DND-41 (cell line): ENCODE data around the gene RAPGEF5.

Source experiments
- ATAC-seq: fragments of 200-7000 bp; cut with Tn5 transposase; 3 replicates; pipeline ENCODE4 v1.9.1; 2021; ENCODE audit warnings: low read depth; ENCODE audit not compliant: insufficient read depth
- DNase-seq: peaks from one replicate; pipeline ENCODE4 v3.0.0-alpha.2; 2020
- H2AFZ ChIP-seq: 2 replicates; pipeline ENCODE4 v1.6.0; 2012; ENCODE audit warnings: low read depth, low read length
- H3K27ac ChIP-seq: 2 replicates; pipeline ENCODE4 v1.5.1; 2012; ENCODE audit warnings: low read length, inconsistent platforms
- H3K27me3 ChIP-seq: fragments of 200-600 bp; sonication (generic); 2 replicates; pipeline ENCODE4 v1.6.0; 2012; ENCODE audit warnings: low read length, mild to moderate bottlenecking, inconsistent platforms; ENCODE audit not compliant: insufficient read depth, poor library complexity
- H3K36me3 ChIP-seq: 2 replicates; pipeline ENCODE4 v1.5.1; 2012; ENCODE audit warnings: low read length, inconsistent platforms; ENCODE audit not compliant: insufficient read depth
- H3K4me1 ChIP-seq: 2 replicates; pipeline ENCODE4 v1.5.1; 2012; ENCODE audit warnings: mild to moderate bottlenecking, low read length; ENCODE audit not compliant: insufficient read depth
- H3K4me2 ChIP-seq: 2 replicates; pipeline ENCODE4 v1.6.0; 2012; ENCODE audit warnings: mild to moderate bottlenecking, moderate library complexity, low read length, inconsistent platforms; ENCODE audit not compliant: insufficient read depth
- H3K4me3 ChIP-seq, 2 experiments: fragments of 200-600 bp in 1 of 2; shearing (Covaris generic) in 1 of 2; 2 replicates each; pipeline ENCODE4 v1.5.1; 2012 to 2016; ENCODE audit warnings: inconsistent platforms in 2 of 2, low read length in 2 of 2, mild to moderate bottlenecking in 2 of 2, low read depth in 1 of 2, moderate library complexity in 1 of 2
- H3K79me2 ChIP-seq: 2 replicates; pipeline ENCODE4 v1.6.0; 2012; ENCODE audit warnings: low read length, inconsistent platforms; ENCODE audit not compliant: insufficient read depth
- H3K9ac ChIP-seq: 2 replicates; pipeline ENCODE4 v1.6.0; 2012; ENCODE audit warnings: low read depth, mild to moderate bottlenecking, inconsistent platforms, low read length, moderate library complexity
- H3K9me3 ChIP-seq: 2 replicates; pipeline ENCODE4 v1.5.1; 2012; ENCODE audit warnings: low read length, moderate library complexity, mild to moderate bottlenecking, inconsistent platforms; ENCODE audit not compliant: insufficient read depth, severe bottlenecking
- H4K20me1 ChIP-seq: 2 replicates; pipeline ENCODE4 v1.6.0; 2012; ENCODE audit warnings: low read length; ENCODE audit not compliant: insufficient read depth
- EZH2 ChIP-seq: IDR thresholded peaks from 3 replicates; pipeline ENCODE4 v1.6.1; 2012; ENCODE audit warnings: borderline replicate concordance, low read depth, mild to moderate bottlenecking, moderate library complexity, low read length, inconsistent platforms; ENCODE audit not compliant: severe bottlenecking
- TF ChIP-seq, protein P1 (sequence below): IDR thresholded peaks from 2 replicates; pipeline ENCODE4 v1.5.1; 2012; ENCODE audit warnings: borderline replicate concordance, low read length, moderate library complexity, mild to moderate bottlenecking; ENCODE audit not compliant: poor library complexity, severe bottlenecking; ENCODE audit errors: extremely low read depth

The RAPGEF5 gene

DNA sequence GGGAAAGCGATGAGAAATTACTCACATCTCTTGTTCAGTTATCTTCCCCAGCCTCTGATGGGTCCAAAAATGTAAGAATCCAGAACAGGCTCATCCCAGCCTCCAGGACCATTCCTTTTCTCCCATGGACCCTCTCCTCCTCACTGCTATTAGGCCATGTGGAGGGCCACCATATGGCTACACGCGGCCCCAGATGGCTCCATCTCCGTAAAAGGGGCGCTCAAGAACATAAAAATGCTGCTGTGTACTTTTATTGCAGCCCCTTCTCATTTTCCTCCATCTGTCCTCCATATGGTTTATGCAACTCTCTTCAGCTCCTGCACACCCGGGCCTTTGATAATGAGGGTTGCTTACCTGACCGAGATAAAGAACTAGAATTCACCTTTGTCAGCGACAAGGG, 166.2 kb downstream of the RAPGEF5 start:
- Histone ChIP-seq H3K36me3 (peaks cover 81% of the 10 kb centered on the region), H3K4me1 (no peaks in the 10 kb centered on the region), H3K9me3 (no peaks in the 10 kb centered on the region), H2AFZ (no peak overlapping the region), H3K79me2 (no peaks in the 10 kb centered on the region), H3K4me2 (no peak overlapping the region), H4K20me1 (no peaks in the 10 kb centered on the region), H3K27me3 (no peaks in the 10 kb centered on the region), H3K4me3 (no peak overlapping the region), H3K27ac (no peak overlapping the region), H3K9ac (no peak overlapping the region)
- ATAC-seq (no peak), DNase-seq (no peak)
- TF ChIP-seq, protein P1, sequence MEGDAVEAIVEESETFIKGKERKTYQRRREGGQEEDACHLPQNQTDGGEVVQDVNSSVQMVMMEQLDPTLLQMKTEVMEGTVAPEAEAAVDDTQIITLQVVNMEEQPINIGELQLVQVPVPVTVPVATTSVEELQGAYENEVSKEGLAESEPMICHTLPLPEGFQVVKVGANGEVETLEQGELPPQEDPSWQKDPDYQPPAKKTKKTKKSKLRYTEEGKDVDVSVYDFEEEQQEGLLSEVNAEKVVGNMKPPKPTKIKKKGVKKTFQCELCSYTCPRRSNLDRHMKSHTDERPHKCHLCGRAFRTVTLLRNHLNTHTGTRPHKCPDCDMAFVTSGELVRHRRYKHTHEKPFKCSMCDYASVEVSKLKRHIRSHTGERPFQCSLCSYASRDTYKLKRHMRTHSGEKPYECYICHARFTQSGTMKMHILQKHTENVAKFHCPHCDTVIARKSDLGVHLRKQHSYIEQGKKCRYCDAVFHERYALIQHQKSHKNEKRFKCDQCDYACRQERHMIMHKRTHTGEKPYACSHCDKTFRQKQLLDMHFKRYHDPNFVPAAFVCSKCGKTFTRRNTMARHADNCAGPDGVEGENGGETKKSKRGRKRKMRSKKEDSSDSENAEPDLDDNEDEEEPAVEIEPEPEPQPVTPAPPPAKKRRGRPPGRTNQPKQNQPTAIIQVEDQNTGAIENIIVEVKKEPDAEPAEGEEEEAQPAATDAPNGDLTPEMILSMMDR = no peak
- TF ChIP-seq EZH2 = no peak

GRCh38 chr7:22189741-22190140, 167.2 kb downstream of the RAPGEF5 start:
- Histone ChIP-seq H3K27ac (no peak overlapping the region), H3K9ac (no peak overlapping the region), H3K4me2 (no peak overlapping the region), H3K36me3 (peaks cover 80% of the 10 kb centered on the region), H3K4me1 (peaks cover 3% of the 10 kb centered on the region; the same call in 1 of the 2 replicates), H3K79me2 (no peaks in the 10 kb centered on the region), H2AFZ (no peak overlapping the region), H3K27me3 (no peaks in the 10 kb centered on the region), H3K4me3 (no peak overlapping the region), H3K9me3 (no peaks in the 10 kb centered on the region), H4K20me1 (no peaks in the 10 kb centered on the region)
- ATAC-seq (no peak), DNase-seq (no peak)
- TF ChIP-seq, protein P1 = no peak
- TF ChIP-seq EZH2 = no peak

DNA sequence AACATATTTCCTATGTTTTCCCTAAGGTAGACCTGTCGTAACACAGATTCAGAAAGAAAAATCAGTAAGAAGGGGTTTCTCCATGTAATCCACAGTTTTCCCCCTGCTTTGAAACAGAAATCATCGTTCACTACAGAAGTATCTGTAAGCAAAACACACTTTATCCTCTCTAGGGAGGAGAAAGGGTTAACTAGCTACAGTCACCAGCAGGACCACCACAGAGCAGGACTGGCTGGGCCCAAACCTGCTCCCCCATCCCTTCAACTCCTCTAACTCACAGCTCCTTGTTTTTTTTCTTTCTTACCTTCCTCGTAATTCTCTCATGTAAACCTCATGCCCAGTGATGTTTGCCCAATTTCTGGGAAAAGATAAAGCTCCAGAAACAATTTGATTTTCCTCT, 167.7 kb downstream of the RAPGEF5 start:
- peaks cover 81% of the 10 kb centered on the region for H3K36me3 ChIP-seq

More for the DNA sequence above, 167.7 kb downstream of the RAPGEF5 start:
- Histone ChIP-seq H3K27me3 (no peaks in the 10 kb centered on the region), H3K4me2 (no peak overlapping the region), H3K9me3 (no peaks in the 10 kb centered on the region), H3K4me1 (peaks cover 8% of the 10 kb centered on the region; the same call in 1 of the 2 replicates), H3K9ac (no peak overlapping the region), H3K4me3 (no peak overlapping the region), H3K27ac (no peak overlapping the region), H4K20me1 (no peaks in the 10 kb centered on the region), H3K79me2 (no peaks in the 10 kb centered on the region; the same call in 1 of the 2 replicates), H2AFZ (no peak overlapping the region)
- ATAC-seq (no peak), DNase-seq (no peak)
- TF ChIP-seq, protein P1 = no peak
- TF ChIP-seq EZH2 = no peak
